AG04450 (cell line): ENCODE data around the gene PPP4R3A. TPM values are rescaled to one million over a fixed set of nuclear protein-coding genes. Genes with fewer than 3 reads are reported as not detected.

Experiments
- CTCF ChIA-PET: fragments of 300-600, 350-600 bp; formaldehyde crosslinking; extraction: SDS; loops from one replicate; lab custom pipeline; 2022; ENCODE audit warnings: antibody characterized with exemption, inconsistent platforms; lab: Charles Lee
- POLR2A ChIA-PET: fragments of 350-600 bp; formaldehyde crosslinking; extraction: SDS; loops from one replicate; lab custom pipeline; 2021; ENCODE audit warnings: antibody characterized with exemption, inconsistent platforms; lab: Yijun Ruan, JAX
- DNase-seq: peaks from one replicate; pipeline ENCODE4 v3.0.0-alpha.2; 2011; ENCODE audit warnings: low read depth, low spot score
- H3K27ac ChIP-seq: one replicate; pipeline ENCODE4 v1.5.1; 2012; ENCODE audit warnings: low read depth, low read length, control low read depth
- H3K27me3 ChIP-seq: one replicate; pipeline ENCODE4 v1.6.0; 2012; ENCODE audit warnings: low read length; ENCODE audit not compliant: control insufficient read depth, insufficient read depth
- H3K4me3 ChIP-seq: 2 replicates; pipeline ENCODE4 v1.5.1; 2011; ENCODE audit warnings: mild to moderate bottlenecking, low read depth, low read length, control low read depth
- H3K9me3 ChIP-seq: 2 replicates; pipeline ENCODE4 v1.5.1; 2012; ENCODE audit warnings: low read length; ENCODE audit not compliant: control insufficient read depth, insufficient read depth
- polyA plus RNA-seq: library from polyadenylated mRNA; depleted of rRNA; stranded (reverse); fragments of >200 nt; gene quantifications from 2 replicates; pipeline ENCODE4 v1.2.3, GENCODE V29; 2011
- TF ChIP-seq, protein P1 (sequence below): IDR thresholded peaks from 2 replicates; pipeline ENCODE4 v1.5.1; 2011; ENCODE audit warnings: low read depth, low read length, control low read depth, inconsistent platforms

Gene PPP4R3A
- polyA plus RNA-seq, 1 experiment = 46.9 TPM

DNA sequence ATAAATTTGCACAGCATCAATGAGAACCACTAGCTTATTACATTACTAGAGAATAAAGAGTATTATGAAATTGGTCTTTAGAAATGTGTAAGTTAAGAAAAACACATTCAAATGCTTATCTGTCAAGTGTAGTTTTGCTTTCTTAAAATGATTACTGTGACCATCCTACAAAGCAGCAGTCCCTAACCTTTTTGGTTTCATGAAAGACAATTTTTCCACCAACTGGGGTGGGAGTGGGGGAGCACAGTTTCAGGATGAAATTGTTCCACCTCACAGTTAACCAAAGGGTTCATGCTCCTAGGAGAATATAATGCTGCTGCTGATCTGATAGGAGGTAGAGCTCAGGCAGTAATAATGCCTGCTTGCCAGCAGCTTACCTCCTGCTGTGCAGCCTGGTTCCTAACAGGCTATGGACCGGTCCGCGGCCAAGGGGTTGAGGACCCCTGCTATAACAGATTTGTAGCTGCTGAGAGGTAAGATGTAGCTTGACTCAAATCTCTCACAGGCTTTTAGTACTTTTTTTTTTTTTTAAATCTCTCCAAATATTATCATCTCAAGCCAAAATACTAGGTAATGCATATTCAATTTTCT lies 45.4 kb downstream of the PPP4R3A start:
- POLR2A ChIA-PET = no interaction called here
- Histone ChIP-seq H3K27ac (no peak overlapping the region), H3K4me3 (no peak overlapping the region), H3K27me3 (no peaks in the 10 kb centered on the region), H3K9me3 (no peaks in the 10 kb centered on the region)
- TF ChIP-seq, protein P1, sequence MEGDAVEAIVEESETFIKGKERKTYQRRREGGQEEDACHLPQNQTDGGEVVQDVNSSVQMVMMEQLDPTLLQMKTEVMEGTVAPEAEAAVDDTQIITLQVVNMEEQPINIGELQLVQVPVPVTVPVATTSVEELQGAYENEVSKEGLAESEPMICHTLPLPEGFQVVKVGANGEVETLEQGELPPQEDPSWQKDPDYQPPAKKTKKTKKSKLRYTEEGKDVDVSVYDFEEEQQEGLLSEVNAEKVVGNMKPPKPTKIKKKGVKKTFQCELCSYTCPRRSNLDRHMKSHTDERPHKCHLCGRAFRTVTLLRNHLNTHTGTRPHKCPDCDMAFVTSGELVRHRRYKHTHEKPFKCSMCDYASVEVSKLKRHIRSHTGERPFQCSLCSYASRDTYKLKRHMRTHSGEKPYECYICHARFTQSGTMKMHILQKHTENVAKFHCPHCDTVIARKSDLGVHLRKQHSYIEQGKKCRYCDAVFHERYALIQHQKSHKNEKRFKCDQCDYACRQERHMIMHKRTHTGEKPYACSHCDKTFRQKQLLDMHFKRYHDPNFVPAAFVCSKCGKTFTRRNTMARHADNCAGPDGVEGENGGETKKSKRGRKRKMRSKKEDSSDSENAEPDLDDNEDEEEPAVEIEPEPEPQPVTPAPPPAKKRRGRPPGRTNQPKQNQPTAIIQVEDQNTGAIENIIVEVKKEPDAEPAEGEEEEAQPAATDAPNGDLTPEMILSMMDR = no peak
- no peak for DNase-seq
- CTCF ChIA-PET = interaction anchor here (1.1 kb wide), 1 partner anchor 140 kb away, joined by 4 read pairs; no protein-coding TSS in a partner anchor

DNA sequence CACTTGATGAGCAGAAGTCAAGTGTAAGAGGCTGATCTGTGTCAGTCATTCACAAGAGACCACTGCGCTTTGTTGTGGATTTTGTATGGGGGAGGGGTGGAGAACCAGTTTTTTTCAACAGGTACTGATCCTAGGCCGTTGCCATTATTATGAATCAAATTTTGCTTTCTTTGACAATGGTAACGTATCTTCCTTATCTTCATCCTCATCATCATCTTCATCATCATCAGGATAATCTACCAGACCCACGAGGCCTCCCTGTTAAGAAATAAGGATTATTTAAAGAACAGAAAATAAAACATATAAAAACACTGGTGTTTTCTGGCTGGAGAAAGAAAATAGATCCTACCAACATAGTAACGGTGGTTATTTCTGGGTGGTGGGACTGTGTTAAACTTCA lies 51.5 kb downstream of the PPP4R3A start:
- CTCF ChIA-PET = no interaction called here

DNA sequence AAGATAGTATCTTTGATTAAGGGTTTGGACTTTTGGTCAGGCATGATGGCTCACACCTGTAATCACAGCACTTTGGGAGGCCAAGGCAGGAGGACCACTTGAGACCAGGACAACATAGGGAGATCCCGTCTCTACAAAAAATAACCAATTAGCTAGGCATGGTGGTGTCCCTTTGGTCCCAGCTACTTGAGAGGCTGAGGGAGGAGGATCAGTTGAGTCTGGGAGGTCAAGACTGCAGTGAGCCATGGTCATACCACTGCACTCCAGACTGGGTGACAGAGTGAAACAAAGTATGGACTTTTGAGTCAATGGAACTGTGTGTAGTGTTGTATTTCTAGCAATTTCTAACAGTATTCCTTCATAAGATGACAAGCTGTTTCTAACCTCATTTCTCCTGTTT lies 53.8 kb downstream of the PPP4R3A start:
- H3K4me3 ChIP-seq = no peak overlapping the region
- no peaks in the 10 kb centered on the region for H3K27me3 ChIP-seq
- ChIA-PET CTCF (interaction anchor here (0.6 kb wide), 1 partner anchor 1682 kb away, joined by 3 read pairs; no protein-coding TSS in a partner anchor), POLR2A (no interaction called here)
- no peaks in the 10 kb centered on the region for H3K9me3 ChIP-seq
- no peak overlapping the region for H3K27ac ChIP-seq
- TF ChIP-seq, protein P1 = no peak
- DNase-seq = no peak

More for the DNA sequence above, 51.5 kb downstream of the PPP4R3A start:
- no peaks in the 10 kb centered on the region for H3K9me3 ChIP-seq
- TF ChIP-seq, protein P1 = no peak
- DNase-seq = no peak
- H3K27ac ChIP-seq = no peak overlapping the region
- H3K27me3 ChIP-seq = no peaks in the 10 kb centered on the region
- H3K4me3 ChIP-seq = no peak overlapping the region
- POLR2A ChIA-PET = no interaction called here

DNA sequence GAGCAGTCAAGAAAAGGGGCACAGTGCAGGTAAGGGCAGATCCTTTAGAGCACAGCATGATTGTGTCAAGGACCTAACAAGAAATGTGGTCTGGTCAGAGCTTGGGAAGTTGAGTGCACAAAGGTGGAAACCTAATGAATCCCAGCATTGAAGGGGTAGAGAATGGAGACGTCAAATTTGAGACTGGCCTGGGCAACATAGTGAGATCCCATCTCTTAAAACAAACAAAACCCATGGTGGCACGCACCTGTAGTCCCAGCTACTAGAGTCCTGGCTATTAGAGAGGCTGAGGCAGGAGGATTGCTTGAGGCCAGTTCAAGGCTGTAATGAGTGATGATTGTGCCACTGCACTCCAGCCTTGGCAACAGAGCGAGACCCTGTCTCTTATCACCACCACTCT lies 55.5 kb downstream of the PPP4R3A start:
- no peak for DNase-seq
- Histone ChIP-seq H3K27me3 (no peaks in the 10 kb centered on the region), H3K9me3 (no peaks in the 10 kb centered on the region), H3K27ac (no peak overlapping the region), H3K4me3 (no peak overlapping the region)
- TF ChIP-seq, protein P1 = no peak
- ChIA-PET CTCF (interaction anchor here (1.1 kb wide), 1 partner anchor 167 kb away, joined by 3 read pairs; no protein-coding TSS in a partner anchor), POLR2A (interaction anchor here (0.6 kb wide), 1 partner anchor 80 kb away, joined by 4 read pairs; no protein-coding TSS in a partner anchor)

DNA sequence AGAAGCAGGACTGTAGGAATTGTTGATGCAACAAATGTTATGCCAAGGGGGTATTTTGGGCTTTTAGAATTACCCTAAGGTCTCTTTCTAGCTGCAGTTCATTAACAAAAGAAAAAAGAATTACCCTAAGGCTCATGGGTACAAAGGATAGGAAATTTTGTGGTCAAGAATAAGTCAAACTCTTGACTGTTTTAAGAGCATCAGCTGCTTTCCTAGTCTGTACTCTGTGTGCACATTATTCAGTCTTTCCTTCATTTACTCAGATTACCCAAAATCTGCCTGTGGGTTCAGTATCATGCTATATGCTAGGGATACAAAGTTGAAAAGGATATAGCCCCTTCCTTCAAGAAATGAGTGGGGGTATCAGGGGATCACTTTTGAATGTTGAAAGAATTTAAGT lies 56.0 kb downstream of the PPP4R3A start:
- no peaks in the 10 kb centered on the region for H3K9me3 ChIP-seq
- TF ChIP-seq, protein P1 = no peak
- H3K4me3 ChIP-seq = no peak overlapping the region
- no peak overlapping the region for H3K27ac ChIP-seq
- DNase-seq = no peak
- no peaks in the 10 kb centered on the region for H3K27me3 ChIP-seq
- CTCF ChIA-PET = interaction anchor here (1.1 kb wide), 1 partner anchor 166 kb away, joined by 3 read pairs; no protein-coding TSS in a partner anchor
- POLR2A ChIA-PET = no interaction called here
